Breast epithelium (tissue), 4 donors: ENCODE results near the gene NUTM2B. TPM values are rescaled to one million over a fixed set of nuclear protein-coding genes. Genes with fewer than 3 reads are reported as not detected.
"Not testable (repeated sequence)": the region's sequence is repeated elsewhere in the genome, so short reads cannot be mapped to it uniquely, and the experiment has no call there.

ENCODE experiments used
- DNase-seq, 2 donors: peaks; one replicate each; pipeline ENCODE4 v3.0.0-alpha.2; 2019; ENCODE audit warnings: low spot score in 2 of 2
- H3K27ac ChIP-seq, 2 donors: fragments of 200-600 bp; sonication (generic) in 1 of 2; one replicate each; pipeline ENCODE4 v1.5.1; 2016 to 2019; ENCODE audit warnings: mild to moderate bottlenecking in 1 of 2
- H3K27me3 ChIP-seq, 2 donors: fragments of 200-600 bp; sonication (generic) in 1 of 2; one replicate each; pipeline versions ENCODE4 v1.5.1 to v1.6.0; 2017 to 2019; ENCODE audit warnings: control low read depth in 1 of 2, mild to moderate bottlenecking in 1 of 2
- H3K36me3 ChIP-seq: fragments of 200-600 bp; one replicate; pipeline ENCODE4 v1.5.1; 2019
- H3K4me1 ChIP-seq, 2 donors: fragments of 200-600 bp; sonication (generic); one replicate each; pipeline ENCODE4 v1.5.1; 2016 to 2019; ENCODE audit warnings: control low read depth in 1 of 2
- H3K4me3 ChIP-seq, 3 donors: fragments of 200-600 bp; sonication (generic); 1 replicate in 2 of 3; 2 replicates in 1 of 3; pipeline ENCODE4 v1.5.1; 2016 to 2019; ENCODE audit warnings: mild to moderate bottlenecking in 3 of 3, moderate library complexity in 2 of 3
- H3K9me3 ChIP-seq, 2 donors: fragments of 200-600 bp; sonication (generic) in 1 of 2; one replicate each; pipeline ENCODE4 v1.5.1; 2016 to 2019; ENCODE audit warnings: control low read depth in 1 of 2
- intact Hi-C: fragments of 100-400 bp; cut with DNase I; formaldehyde crosslinking; loops from one replicate; pipeline ENCODE4 v1.15.1; 2023; ENCODE audit warnings: low total_unique reads
- total RNA-seq, 3 donors: library from RNA; depleted of rRNA; stranded (reverse); fragments of >200 nt; gene quantifications; one replicate each; pipeline ENCODE4 v1.1.0, GENCODE V29; 2016

NUTM2B gene, protein sequence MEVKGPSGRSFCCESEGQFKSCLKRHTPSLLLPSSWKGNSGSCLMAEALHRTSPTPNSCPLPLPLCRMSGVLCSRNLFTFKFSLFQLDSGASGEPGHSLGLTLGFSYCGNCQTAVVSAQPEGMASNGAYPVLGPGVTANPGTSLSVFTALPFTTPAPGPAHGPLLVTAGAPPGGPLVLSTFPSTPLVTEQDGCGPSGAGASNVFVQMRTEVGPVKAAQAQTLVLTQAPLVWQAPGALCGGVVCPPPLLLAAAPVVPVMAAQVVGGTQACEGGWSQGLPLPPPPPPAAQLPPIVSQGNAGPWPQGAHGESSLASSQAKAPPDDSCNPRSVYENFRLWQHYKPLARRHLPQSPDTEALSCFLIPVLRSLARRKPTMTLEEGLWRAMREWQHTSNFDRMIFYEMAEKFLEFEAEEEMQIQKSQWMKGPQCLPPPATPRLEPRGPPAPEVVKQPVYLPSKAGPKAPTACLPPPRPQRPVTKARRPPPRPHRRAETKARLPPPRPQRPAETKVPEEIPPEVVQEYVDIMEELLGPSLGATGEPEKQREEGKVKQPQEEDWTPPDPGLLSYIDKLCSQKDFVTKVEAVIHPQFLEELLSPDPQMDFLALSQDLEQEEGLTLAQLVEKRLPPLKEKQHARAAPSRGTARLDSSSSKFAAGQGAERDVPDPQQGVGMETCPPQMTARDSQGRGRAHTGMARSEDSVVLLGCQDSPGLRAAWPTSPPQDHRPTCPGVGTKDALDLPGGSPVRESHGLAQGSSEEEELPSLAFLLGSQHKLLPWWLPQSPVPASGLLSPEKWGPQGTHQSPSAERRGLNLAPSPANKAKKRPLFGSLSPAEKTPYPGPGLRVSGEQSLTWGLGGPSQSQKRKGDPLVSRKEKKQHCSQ
- total RNA-seq, result under 1 TPM; 0.16 to 0.59 (median 0.33) TPM

- H3K27ac ChIP-seq, intact Hi-C loops: not testable (repeated sequence)
Observed at GRCh38 chr10:79702927-79703326, at the start of gene NUTM2B. NUTM2B (plus strand) TSS chr10:79703227; CDS start chr10:79703610, 383 bp downstream.

DNA sequence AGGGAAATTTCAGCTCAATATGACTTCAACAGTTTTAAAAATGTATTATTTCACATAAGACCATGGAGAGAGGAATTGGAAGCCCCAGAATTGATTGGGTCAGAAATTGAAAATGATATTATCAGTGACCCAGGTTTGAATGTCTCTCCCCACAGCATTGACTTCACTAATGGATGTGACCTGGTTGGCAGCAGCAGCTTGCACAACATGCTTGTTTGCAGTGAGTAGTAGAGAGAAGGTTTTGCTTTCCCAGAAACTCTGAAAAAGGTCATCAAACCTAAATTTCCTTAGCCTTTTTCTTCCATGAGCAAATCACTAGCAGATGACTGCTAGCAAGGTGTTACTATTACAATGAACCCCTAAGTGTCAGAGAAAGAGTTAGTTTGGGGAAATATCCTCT is 39.7 kb upstream of the NUTM2B start:
- H3K4me1 ChIP-seq, H3K9me3 ChIP-seq, DNase-seq, H3K27me3 ChIP-seq, H3K36me3 ChIP-seq, intact Hi-C loops, H3K4me3 ChIP-seq, H3K27ac ChIP-seq: not testable (repeated sequence)

More at GRCh38 chr10:79702927-79703326, at the start of gene NUTM2B:
- not testable (repeated sequence) for H3K27me3 ChIP-seq, H3K4me1 ChIP-seq, H3K9me3 ChIP-seq, DNase-seq, H3K4me3 ChIP-seq, H3K36me3 ChIP-seq

DNA sequence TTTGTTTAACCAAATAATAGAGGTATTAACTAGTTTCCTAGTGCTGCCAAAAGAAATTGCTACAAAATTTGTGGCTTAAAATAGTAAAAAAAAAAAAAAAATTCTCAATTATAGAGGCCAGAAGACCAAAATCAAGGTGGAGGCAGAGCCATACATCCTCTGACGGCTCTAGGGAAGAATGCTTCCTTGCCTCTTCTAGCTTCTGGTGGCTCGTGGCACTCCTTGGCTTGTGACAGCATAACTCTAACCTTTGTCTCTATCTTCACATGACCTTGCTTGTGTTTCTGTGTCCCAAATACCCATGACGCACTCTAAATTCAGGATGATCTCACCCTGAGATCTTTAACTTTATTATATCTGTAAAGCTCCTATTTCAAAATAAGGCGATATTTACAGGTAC is 38.3 kb upstream of the NUTM2B start:
- H3K27ac ChIP-seq, H3K27me3 ChIP-seq, H3K4me3 ChIP-seq, H3K4me1 ChIP-seq, intact Hi-C loops, H3K36me3 ChIP-seq, DNase-seq, H3K9me3 ChIP-seq: not testable (repeated sequence)

GRCh38 chr10:79669248-79669788 is 33.7 kb upstream of the NUTM2B start:
- DNase-seq, H3K36me3 ChIP-seq, H3K9me3 ChIP-seq, intact Hi-C loops, H3K27ac ChIP-seq, H3K27me3 ChIP-seq, H3K4me1 ChIP-seq, H3K4me3 ChIP-seq: not testable (repeated sequence)

DNA sequence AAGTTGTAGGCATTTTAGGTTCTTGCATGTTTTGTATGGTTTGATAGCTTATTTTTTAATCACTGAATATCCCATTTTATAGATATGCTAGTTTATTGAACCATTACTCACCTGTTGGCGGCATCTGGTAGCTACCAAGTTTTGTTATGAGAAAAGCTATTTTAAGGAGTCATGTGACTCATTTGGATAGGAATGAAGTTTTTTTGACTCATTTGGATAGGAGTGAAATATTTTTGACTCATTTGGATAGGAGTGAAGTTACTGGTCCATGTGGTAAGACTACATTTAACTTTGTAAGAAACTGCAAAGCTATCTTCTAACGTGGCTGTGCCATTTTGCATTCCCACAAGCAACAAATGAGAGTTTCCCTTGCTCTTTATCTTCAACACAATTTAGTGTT is 28.1 kb upstream of the NUTM2B start:
- H3K27me3 ChIP-seq, H3K27ac ChIP-seq, H3K9me3 ChIP-seq, H3K4me1 ChIP-seq, H3K36me3 ChIP-seq, H3K4me3 ChIP-seq, DNase-seq, intact Hi-C loops: not testable (repeated sequence)

- DNase-seq, H3K9me3 ChIP-seq, H3K27ac ChIP-seq, intact Hi-C loops, H3K4me1 ChIP-seq, H3K36me3 ChIP-seq, H3K27me3 ChIP-seq, H3K4me3 ChIP-seq: not testable (repeated sequence)
Observed at GRCh38 chr10:79683026-79683883, 19.8 kb upstream of the NUTM2B start.

GRCh38 chr10:79683884-79684720 is 18.9 kb upstream of the NUTM2B start:
- DNase-seq, H3K4me1 ChIP-seq, H3K4me3 ChIP-seq, intact Hi-C loops, H3K36me3 ChIP-seq, H3K27ac ChIP-seq, H3K27me3 ChIP-seq, H3K9me3 ChIP-seq: not testable (repeated sequence)

DNA sequence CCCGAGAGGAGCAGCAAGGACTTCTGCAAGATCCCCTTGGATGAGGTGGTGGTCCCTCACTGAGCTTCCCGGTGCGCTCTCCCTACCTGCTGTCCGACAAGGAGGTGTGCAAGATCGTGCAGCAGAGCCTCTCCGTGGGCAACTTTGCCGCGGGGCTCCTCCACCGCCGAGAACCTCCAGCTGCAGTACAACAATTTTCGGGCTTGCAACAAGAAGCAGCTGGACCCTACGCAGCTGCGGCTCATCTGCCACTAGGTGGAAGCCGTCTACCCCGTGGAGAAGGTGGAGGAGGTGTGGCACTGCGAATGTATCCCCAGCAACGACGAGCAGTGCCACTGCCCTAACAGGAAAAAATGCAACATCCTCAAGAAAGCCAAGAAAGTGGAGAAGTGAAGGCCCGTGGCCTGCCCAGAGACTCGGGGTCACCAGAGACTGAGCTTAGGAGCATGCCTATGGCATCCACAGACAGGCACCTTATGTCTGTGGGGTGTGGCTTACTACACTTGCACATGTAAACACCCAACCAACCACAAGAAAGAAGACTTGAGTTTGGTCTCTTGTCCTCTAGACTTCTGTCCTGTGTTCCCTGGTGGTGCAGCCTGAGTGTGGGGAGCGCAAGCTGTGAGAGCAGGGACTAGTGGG is 17.9 kb upstream of the NUTM2B start:
- H3K4me1 ChIP-seq, H3K36me3 ChIP-seq, H3K4me3 ChIP-seq, H3K27me3 ChIP-seq, DNase-seq, H3K9me3 ChIP-seq, intact Hi-C loops, H3K27ac ChIP-seq: not testable (repeated sequence)

- H3K27ac ChIP-seq, DNase-seq, H3K4me1 ChIP-seq, H3K9me3 ChIP-seq, H3K4me3 ChIP-seq, intact Hi-C loops, H3K36me3 ChIP-seq, H3K27me3 ChIP-seq: not testable (repeated sequence)
Observed at GRCh38 chr10:79686595-79686994, 16.4 kb upstream of the NUTM2B start.

GRCh38 chr10:79687406-79688150 is 15.4 kb upstream of the NUTM2B start:
- H3K4me3 ChIP-seq, DNase-seq, H3K36me3 ChIP-seq, H3K9me3 ChIP-seq, intact Hi-C loops, H3K4me1 ChIP-seq, H3K27ac ChIP-seq, H3K27me3 ChIP-seq: not testable (repeated sequence)

- H3K4me1 ChIP-seq, H3K27me3 ChIP-seq, H3K9me3 ChIP-seq, H3K36me3 ChIP-seq, intact Hi-C loops, H3K27ac ChIP-seq, DNase-seq, H3K4me3 ChIP-seq: not testable (repeated sequence)
Observed at GRCh38 chr10:79688798-79689197, 14.2 kb upstream of the NUTM2B start.
